Right ventricle myocardium superior (tissue), 1 donor: ENCODE data around the gene OR2T8. TPM values are rescaled to one million over a fixed set of nuclear protein-coding genes. Genes with fewer than 3 reads are reported as not detected.

Experiments used
- ATAC-seq: fragments of 200-7000 bp; cut with Tn5 transposase; one replicate; pipeline ENCODE4 v1.9.1; 2020; ENCODE audit warnings: mild to moderate bottlenecking; ENCODE audit not compliant: poor library complexity
- DNase-seq: peaks from one replicate; pipeline ENCODE4 v3.0.0-alpha.2; 2020
- intact Hi-C: fragments of 100-400 bp; cut with DNase I; formaldehyde crosslinking; loops from one replicate; pipeline ENCODE4 v1.11.2; 2022
- total RNA-seq: library from RNA; stranded (reverse); fragmentation: NEBNext Ultra II Directional; extraction: Animal tissue kit (Norgen Biotek cat#: 25700); gene quantifications from one replicate; pipeline ENCODE4 v1.2.1, GENCODE V29; 2021
- donor health status: DM: no; HTN: yes; CAD: no; lungs with severe emphysema.

The OR2T8 gene
- total RNA-seq, 1 donor from 2014 or later, result not detected

GRCh38 chr1:247942624-247943023 lies 22.6 kb downstream of the OR2T8 start:
- DNase-seq (no peak), ATAC-seq (no peak)
- intact Hi-C loops, result no loop called here

GRCh38 chr1:247948558-247948957 lies 28.5 kb downstream of the OR2T8 start, which contains the start of gene OR2L8:
Gene OR2L8, plus strand, starts transcription at chr1:247948858. Its CDS starts 0 bp downstream, at chr1:247948858.
- DNase-seq, result no peak
- ATAC-seq, result no peak
- intact Hi-C loops, result no loop called here

GRCh38 chr1:247953408-247953807 lies 33.4 kb downstream of the OR2T8 start:
- no peak for DNase-seq
- ATAC-seq, result no peak
- intact Hi-C loops, result no loop called here

GRCh38 chr1:247961791-247962190 lies 41.7 kb downstream of the OR2T8 start:
- no peak for ATAC-seq
- DNase-seq, result no peak
- intact Hi-C loops, result no loop called here

- ATAC-seq, result no peak
- intact Hi-C loops, result no loop called here
- DNase-seq, result no peak
These were observed 43.0 kb downstream of the OR2T8 start for GRCh38 chr1:247962911-247963588.

- DNase-seq, result no peak
- intact Hi-C loops, result no loop called here
- no peak for ATAC-seq
These were observed 44.9 kb downstream of the OR2T8 start, which contains the start of gene OR2AK2 for GRCh38 chr1:247964933-247965332. Gene OR2AK2, plus strand, starts transcription at chr1:247965233. Its CDS starts 144 bp downstream, at chr1:247965377.

GRCh38 chr1:247966532-247967204 lies 46.6 kb downstream of the OR2T8 start:
- intact Hi-C loops, result no loop called here
- DNase-seq (no peak), ATAC-seq (no peak)

Other genes starting within 250 kb of the OR2T8 start
- gene OR13G1, start 240.5 kb upstream of the OR2T8 start, total RNA-seq, result not detected
- not detected for gene OR6F1, start 203.6 kb upstream of the OR2T8 start, total RNA-seq
- not detected for gene OR14K1, start 181.6 kb upstream of the OR2T8 start, total RNA-seq
- not detected for gene OR14A2, start 172.1 kb upstream of the OR2T8 start, total RNA-seq
- gene OR1C1, start 159.7 kb upstream of the OR2T8 start, total RNA-seq, result not detected
- gene OR14A16, start 96.1 kb upstream of the OR2T8 start, total RNA-seq, result not detected
- not detected for gene OR11L1, start 78.4 kb upstream of the OR2T8 start, total RNA-seq
- gene TRIM58, start 63.1 kb upstream of the OR2T8 start, total RNA-seq, result 0.13 TPM
- gene OR2W3, start 24.7 kb upstream of the OR2T8 start, total RNA-seq, result not detected
- not detected for gene OR2AJ1, start 4.6 kb downstream of the OR2T8 start, total RNA-seq
- not detected for gene OR2L8, start 28.6 kb downstream of the OR2T8 start, total RNA-seq
- not detected for gene OR2AK2, start 45.0 kb downstream of the OR2T8 start, total RNA-seq
- gene OR2L5, start 93.4 kb downstream of the OR2T8 start, total RNA-seq, result not detected
- not detected for gene OR2L2, start 109.8 kb downstream of the OR2T8 start, total RNA-seq
- not detected for gene OR2L3, start 126.6 kb downstream of the OR2T8 start, total RNA-seq
- gene OR2L13, start 174.9 kb downstream of the OR2T8 start, total RNA-seq, result not detected
- gene OR2M5, start 224.9 kb downstream of the OR2T8 start, total RNA-seq, result not detected